HUES6 (cell line): ENCODE data around the gene ZNF761.
"Not testable (repeated sequence)": the region's sequence is repeated elsewhere in the genome, so short reads cannot be mapped to it uniquely, and the experiment has no call there.

ENCODE experiments used
- H3K27ac ChIP-seq: 2 replicates; pipeline ENCODE4 v1.7.0; 2013; ENCODE audit warnings: low read depth, mild to moderate bottlenecking, low read length, inconsistent platforms
- H3K27me3 ChIP-seq: 2 replicates; pipeline ENCODE4 v1.6.1; 2013; ENCODE audit warnings: low read length; ENCODE audit not compliant: control insufficient read depth, insufficient read depth
- H3K36me3 ChIP-seq: 2 replicates; pipeline ENCODE4 v1.6.1; 2013; ENCODE audit warnings: low read length; ENCODE audit not compliant: control insufficient read depth, insufficient read depth
- H3K4me1 ChIP-seq: 2 replicates; pipeline ENCODE4 v1.6.1; 2013; ENCODE audit warnings: low read length; ENCODE audit not compliant: control insufficient read depth, insufficient read depth
- H3K4me3 ChIP-seq: 2 replicates; pipeline ENCODE4 v1.5.1; 2013; ENCODE audit warnings: low read depth, low read length
- H3K9ac ChIP-seq: one replicate; pipeline ENCODE4 v1.6.1; 2013; ENCODE audit warnings: mild to moderate bottlenecking, low read length
- H3K9me3 ChIP-seq: 2 replicates; pipeline ENCODE4 v1.6.1; 2013; ENCODE audit warnings: low read depth, low read length; ENCODE audit not compliant: control insufficient read depth, insufficient read depth

Gene ZNF761

DNA sequence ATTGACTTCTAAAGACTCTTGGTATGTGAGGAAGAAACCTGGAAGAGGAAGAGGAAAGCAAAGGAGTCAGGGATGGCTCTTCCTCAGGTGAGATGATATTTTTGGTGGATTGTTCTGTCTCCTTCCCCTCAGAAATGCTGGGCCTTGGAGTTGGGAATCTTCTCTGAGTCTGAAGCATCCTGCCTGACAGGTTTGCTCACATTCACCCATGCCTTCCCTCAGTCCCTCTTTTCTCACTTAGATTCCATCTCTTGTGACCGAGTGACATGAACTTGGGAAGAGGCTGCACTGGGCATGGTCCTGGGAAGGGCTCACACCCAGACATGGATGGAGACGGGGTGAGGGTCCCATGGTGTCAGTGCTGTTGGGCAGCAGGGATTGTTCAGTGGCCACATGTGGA, 52.0 kb downstream of the ZNF761 start:
- peaks cover 43% of the 10 kb centered on the region for H3K9me3 ChIP-seq
- H3K4me3 ChIP-seq, H3K27ac ChIP-seq, H3K27me3 ChIP-seq, H3K4me1 ChIP-seq, H3K9ac ChIP-seq: not testable (repeated sequence)
- peaks cover 87% of the 10 kb centered on the region for H3K36me3 ChIP-seq

DNA sequence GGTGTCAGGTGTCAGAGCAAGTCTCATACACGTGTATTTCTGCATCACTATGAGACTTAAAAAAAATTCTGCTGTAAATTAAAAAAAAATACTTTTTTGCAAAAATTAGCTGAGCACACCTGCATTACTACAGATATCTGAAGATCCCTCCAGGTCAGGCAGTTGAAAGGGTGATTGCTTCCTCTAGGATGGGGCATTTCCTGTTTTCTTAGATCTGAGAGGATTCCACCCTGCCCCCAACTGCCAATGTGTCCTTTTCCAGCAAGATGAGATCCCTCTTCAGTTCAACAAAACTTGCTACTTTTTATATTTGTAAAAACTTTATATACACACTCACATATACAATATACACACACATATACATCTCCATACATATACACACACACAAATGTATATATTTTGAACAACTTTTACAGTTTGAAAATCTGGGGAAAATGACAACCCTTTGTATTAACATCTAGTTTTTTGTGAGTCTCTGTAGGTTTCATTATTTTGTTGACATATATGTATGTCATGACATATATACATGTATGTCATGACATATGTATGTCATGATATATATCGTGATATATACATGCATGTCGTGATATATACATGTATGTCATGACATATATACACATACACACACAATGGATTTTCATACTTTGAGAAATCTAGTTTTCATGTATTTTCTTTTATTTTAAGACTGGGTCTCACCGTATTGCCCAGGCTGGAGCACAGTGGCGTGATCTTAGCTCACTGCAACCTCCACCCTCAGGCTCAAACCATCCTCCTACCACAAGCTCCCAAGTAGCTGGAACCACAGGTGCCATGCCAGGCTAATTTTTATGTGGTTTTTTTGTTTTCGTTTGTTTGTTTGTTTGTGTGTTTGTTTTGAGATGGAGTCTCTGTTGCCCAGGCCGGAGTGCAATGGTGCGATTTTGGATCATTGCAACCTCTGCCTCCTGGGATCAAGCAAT, 53.5 kb downstream of the ZNF761 start:
- H3K9ac ChIP-seq, result no peak overlapping the region
- no peaks in the 10 kb centered on the region for H3K27me3 ChIP-seq
- H3K4me3 ChIP-seq, result no peak overlapping the region
- no peaks in the 10 kb centered on the region for H3K4me1 ChIP-seq
- H3K27ac ChIP-seq, result no peak overlapping the region
- peaks cover 42% of the 10 kb centered on the region for H3K9me3 ChIP-seq
- peaks cover 86% of the 10 kb centered on the region for H3K36me3 ChIP-seq

DNA sequence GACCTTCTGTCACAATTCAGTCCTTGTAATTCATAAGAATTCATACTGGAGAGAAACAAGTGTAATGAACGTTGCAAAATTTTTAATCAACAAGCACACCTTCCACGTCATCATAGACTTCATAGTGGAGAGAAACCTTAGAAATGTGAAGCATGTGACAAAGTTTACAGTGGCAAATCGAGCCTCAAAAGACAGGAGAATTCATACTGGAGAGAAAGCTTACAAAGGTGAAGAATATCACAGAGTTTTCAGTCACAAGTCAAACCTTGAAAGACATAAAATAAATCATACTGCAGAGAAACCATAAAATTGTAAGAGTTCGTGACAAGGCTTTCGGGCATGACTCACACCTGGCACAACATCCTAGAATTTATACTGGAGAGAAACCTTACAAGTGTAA, 60.4 kb downstream of the ZNF761 start:
- Histone ChIP-seq H3K36me3 (peaks cover 76% of the 10 kb centered on the region), H3K27me3 (no peaks in the 10 kb centered on the region), H3K4me1 (no peaks in the 10 kb centered on the region), H3K9ac (no peak overlapping the region), H3K9me3 (peaks cover 41% of the 10 kb centered on the region), H3K27ac (no peak overlapping the region), H3K4me3 (no peak overlapping the region)

DNA sequence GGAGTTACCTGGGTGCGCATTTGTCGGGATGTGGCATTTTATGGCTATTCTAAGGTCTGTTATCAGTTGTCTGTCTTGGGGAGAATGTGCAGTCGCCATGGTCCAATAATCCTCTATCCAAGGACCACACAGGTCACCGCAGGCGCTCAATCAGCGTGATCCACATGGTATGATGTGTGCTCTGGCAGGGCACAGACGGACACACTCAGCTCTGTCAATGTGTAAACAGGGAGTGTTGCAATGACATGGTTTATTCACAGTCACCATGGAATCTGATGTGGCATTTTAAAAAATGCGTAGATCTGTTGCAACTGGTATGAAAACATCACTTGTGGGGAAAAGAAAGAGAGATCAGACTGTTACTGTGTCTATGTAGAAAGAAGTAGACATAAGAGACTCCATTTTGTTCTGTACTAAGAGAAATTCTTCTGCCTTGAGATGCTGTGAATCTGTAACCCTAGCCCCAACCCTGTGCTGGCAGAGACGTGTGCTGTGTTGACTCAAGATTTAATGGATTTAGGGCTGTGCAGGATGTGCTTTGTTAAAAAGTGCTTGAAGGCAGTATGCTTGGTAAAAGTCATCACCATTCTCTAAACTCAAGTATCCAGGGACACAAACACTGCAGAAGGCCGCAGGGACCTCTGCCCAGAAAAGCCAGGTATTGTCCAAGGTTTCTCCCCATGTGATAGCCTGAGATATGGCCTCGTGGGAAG, 65.7 kb downstream of the ZNF761 start:
- H3K36me3 ChIP-seq, result peaks cover 23% of the 10 kb centered on the region
- not testable (repeated sequence) for H3K4me1 ChIP-seq, H3K27ac ChIP-seq, H3K27me3 ChIP-seq, H3K4me3 ChIP-seq, H3K9ac ChIP-seq
- H3K9me3 ChIP-seq, result peaks cover 11% of the 10 kb centered on the region

DNA sequence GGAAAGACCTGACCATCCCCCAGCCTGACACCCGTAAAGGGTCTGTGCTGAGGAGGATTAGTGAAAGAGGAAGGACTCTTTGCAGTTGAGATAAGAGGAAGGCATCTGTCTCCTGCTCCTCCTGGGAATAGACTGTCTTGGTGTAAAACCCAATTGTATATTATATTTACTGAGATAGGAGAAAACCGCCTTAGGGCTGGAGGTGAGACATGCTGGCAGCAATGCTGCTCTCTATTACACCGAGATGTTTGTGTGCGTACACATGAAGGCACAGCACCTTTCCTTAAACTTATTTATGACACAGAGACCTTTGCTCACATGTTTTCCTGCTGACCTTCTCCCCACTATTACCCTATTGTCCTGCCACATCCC, 66.2 kb downstream of the ZNF761 start:
- H3K9ac ChIP-seq, H3K27ac ChIP-seq, H3K4me1 ChIP-seq, H3K4me3 ChIP-seq, H3K27me3 ChIP-seq, H3K9me3 ChIP-seq: not testable (repeated sequence)
- peaks cover 18% of the 10 kb centered on the region for H3K36me3 ChIP-seq

DNA sequence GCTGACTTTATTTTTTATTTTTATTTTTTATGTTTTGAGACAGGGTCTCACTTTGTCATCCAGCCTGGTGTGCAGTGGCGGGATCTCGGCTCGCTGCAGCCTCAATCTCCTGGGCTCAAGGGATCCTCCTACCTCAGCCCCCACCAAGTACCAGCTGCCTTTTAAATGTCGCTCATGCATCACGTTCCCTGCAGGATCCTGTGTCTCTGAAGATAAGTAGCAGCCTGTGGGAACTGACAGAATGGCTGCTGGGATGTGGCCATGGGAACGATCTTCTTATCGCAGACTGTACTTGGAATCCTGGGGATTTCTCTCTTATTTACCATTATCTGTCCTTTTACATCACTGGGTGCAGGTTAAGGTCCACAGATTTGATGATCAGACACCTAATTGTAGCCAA, 71.4 kb downstream of the ZNF761 start:
- not testable (repeated sequence) for H3K4me1 ChIP-seq, H3K9ac ChIP-seq, H3K4me3 ChIP-seq, H3K36me3 ChIP-seq, H3K27ac ChIP-seq, H3K9me3 ChIP-seq, H3K27me3 ChIP-seq

DNA sequence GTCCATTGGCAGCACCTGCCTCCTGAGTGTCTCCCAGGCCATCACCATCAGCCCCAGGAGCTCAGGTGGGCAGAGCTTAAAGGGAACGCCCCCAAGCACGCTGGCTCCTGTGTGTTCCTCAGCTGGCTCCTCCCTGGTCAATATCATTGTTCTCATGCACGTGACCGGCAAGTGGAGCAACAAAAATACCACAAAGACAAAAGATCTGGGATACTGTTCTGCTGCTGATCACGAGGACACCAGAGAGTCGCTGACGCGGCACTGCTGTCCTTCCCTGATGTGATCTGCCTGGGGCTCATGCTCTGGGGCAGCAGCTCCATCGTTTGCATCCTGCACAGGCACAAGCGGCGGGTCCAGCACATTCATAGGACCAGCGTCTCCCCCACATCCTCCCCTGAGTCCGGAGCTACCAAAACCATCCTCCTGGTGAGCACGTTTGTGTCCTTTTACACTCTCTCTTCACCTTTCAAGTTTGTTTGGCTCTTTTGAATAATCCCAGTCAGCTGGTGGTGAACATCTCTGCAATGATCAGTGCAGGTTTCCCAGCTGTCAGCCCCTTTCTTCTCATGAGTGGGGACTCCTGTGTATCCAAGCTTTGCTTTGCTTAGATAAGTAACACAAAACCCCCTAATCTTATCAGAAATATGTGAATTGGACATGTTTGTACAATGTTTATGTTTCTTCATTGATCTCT, 72.0 kb downstream of the ZNF761 start:
- peak overlapping the region; percentile 42 for H3K4me3 ChIP-seq
- H3K9me3 ChIP-seq, H3K9ac ChIP-seq: not testable (repeated sequence)

DNA sequence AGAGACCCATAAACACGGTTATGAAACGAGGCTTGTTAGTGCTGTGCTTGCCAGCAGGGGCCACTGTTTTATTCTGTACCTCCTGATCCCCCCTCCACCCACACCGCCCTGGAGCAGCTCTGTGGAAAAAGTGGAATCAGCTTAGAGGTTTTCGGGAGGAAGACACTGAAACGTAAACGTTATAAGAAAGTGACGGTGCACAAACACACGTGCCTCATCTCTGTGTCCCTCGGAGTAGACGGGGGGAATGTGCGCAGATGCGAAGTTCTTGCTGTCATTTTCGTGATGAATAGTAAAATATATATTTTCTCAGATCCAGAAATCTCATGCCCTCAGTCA, 72.5 kb downstream of the ZNF761 start:
- peak overlapping the region; percentile 42; the same call in 1 of the 2 replicates for H3K4me3 ChIP-seq
- H3K4me1 ChIP-seq, H3K9me3 ChIP-seq, H3K9ac ChIP-seq, H3K27ac ChIP-seq, H3K36me3 ChIP-seq, H3K27me3 ChIP-seq: not testable (repeated sequence)

More for the DNA sequence above, 72.0 kb downstream of the ZNF761 start:
- H3K27ac ChIP-seq, H3K36me3 ChIP-seq, H3K27me3 ChIP-seq, H3K4me1 ChIP-seq: not testable (repeated sequence)

DNA sequence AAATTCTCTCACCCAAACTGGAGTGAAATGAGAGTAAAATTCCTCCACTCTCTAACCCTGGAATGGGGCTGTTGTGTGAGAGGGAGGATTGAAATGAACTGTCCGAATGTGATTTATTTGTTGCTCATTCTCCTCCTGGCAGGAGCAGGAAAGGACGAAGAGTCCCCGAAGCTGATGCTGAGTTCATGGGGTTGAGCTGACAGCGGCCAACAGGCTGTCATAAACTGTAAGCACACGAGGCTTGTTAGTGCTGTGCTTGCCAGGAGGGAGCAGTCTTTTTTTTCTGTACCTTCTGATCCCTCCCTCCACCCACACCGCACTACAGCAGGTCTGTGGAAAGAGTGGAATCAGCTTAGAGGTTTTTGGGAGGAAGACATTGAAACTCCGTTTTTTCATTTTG, 73.1 kb downstream of the ZNF761 start:
- H3K36me3 ChIP-seq, result no peaks in the 10 kb centered on the region
- H3K4me1 ChIP-seq, result peaks cover 9% of the 10 kb centered on the region
- no peaks in the 10 kb centered on the region for H3K9me3 ChIP-seq
- no peaks in the 10 kb centered on the region for H3K27me3 ChIP-seq
- H3K27ac ChIP-seq, result no peak overlapping the region
- H3K4me3 ChIP-seq, result no peak overlapping the region
- H3K9ac ChIP-seq, result no peak overlapping the region

DNA sequence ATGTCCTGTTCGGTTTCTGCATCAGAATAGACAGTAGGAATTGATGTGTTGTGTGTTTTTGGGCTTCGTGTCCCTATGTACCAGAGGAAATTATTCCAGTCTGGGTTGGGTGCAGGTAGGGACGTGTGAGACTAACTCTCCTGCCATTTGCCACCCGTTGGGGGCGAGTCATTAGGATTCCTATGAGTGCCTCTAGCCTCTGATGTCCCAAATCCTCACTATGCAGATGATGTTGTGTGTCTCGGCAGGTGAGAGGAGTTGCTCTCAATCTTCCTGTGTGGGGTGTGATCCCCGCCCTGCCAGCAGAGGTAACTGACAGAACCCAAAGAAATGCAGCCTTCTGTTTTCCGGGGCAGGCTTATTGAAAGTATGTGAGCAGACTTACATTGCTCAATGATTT, 74.9 kb downstream of the ZNF761 start:
- H3K27ac ChIP-seq, result no peak overlapping the region

More for the DNA sequence above, 74.9 kb downstream of the ZNF761 start:
- Histone ChIP-seq H3K9ac (no peak overlapping the region), H3K36me3 (no peaks in the 10 kb centered on the region), H3K4me3 (no peak overlapping the region), H3K4me1 (peaks cover 10% of the 10 kb centered on the region), H3K27me3 (no peaks in the 10 kb centered on the region), H3K9me3 (no peaks in the 10 kb centered on the region)
